ENCODE measurements around the gene BRCC3.

DNA sequence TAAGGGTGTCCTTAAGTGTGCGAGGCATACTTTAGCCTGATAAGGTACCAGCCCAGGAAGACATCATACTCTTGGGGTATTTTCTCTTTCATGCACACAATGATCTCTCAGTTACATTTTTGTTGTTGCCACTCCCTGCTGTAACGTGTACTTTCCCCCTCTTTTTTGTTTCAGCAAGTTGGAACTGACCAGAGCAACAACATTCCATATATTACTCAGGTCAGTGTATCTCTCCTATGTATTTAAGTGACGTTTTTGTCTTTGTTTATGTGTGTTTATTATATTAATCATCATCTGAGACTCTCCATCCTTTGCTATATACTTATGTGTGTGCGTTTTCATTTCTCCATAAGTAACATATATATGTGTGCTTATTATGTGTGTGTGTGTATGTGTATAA lies 73.6 kb downstream of the BRCC3 start:
- TF ChIP-seq EZH2 (IDR thresholded peaks at IDR 0.05; ENCODE audit: insufficient read depth, poor library complexity, severe bottlenecking) (no peak), EZH2phosphoT487 (IDR thresholded peaks at IDR 0.05; ENCODE audit: insufficient read depth, low read depth) (no peak)
